ENCODE measurements around the gene PAGE5. TPM values are rescaled to one million over a fixed set of nuclear protein-coding genes. Genes with fewer than 3 reads are reported as not detected.

PAGE5 gene
- total RNA-seq, 1 experiment from 2014 or later: not detected

DNA sequence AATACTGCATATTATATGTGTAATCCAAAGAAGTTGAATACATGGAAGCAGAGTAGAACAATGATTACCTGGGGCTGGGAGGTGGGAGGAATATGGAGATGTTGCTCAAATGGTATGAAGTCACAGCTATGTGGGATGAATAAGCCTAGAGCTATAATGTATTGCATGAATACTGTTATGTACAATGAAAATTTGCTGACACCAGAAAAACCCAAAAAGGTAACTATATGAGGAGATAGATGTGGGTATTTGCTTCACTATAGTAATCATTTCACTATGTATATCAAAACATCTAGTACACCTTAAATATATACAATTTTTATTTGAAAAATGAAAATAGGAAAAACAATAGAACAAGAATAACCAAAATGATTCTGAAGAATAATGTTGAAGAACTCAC is 33.4 kb downstream of the PAGE5 start:
- H3K9me3 ChIP-seq (ENCODE audit: control insufficient read depth, insufficient read depth, low read depth, low read length): no peaks in the 10 kb centered on the region
- H3K27ac ChIP-seq (ENCODE audit: low read length): no peak overlapping the region
- POLR2A ChIA-PET: no interaction called here
- TF ChIP-seq, protein P1, sequence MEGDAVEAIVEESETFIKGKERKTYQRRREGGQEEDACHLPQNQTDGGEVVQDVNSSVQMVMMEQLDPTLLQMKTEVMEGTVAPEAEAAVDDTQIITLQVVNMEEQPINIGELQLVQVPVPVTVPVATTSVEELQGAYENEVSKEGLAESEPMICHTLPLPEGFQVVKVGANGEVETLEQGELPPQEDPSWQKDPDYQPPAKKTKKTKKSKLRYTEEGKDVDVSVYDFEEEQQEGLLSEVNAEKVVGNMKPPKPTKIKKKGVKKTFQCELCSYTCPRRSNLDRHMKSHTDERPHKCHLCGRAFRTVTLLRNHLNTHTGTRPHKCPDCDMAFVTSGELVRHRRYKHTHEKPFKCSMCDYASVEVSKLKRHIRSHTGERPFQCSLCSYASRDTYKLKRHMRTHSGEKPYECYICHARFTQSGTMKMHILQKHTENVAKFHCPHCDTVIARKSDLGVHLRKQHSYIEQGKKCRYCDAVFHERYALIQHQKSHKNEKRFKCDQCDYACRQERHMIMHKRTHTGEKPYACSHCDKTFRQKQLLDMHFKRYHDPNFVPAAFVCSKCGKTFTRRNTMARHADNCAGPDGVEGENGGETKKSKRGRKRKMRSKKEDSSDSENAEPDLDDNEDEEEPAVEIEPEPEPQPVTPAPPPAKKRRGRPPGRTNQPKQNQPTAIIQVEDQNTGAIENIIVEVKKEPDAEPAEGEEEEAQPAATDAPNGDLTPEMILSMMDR (IDR thresholded peaks at IDR 0.05): no peak
- TF ChIP-seq, protein P2, sequence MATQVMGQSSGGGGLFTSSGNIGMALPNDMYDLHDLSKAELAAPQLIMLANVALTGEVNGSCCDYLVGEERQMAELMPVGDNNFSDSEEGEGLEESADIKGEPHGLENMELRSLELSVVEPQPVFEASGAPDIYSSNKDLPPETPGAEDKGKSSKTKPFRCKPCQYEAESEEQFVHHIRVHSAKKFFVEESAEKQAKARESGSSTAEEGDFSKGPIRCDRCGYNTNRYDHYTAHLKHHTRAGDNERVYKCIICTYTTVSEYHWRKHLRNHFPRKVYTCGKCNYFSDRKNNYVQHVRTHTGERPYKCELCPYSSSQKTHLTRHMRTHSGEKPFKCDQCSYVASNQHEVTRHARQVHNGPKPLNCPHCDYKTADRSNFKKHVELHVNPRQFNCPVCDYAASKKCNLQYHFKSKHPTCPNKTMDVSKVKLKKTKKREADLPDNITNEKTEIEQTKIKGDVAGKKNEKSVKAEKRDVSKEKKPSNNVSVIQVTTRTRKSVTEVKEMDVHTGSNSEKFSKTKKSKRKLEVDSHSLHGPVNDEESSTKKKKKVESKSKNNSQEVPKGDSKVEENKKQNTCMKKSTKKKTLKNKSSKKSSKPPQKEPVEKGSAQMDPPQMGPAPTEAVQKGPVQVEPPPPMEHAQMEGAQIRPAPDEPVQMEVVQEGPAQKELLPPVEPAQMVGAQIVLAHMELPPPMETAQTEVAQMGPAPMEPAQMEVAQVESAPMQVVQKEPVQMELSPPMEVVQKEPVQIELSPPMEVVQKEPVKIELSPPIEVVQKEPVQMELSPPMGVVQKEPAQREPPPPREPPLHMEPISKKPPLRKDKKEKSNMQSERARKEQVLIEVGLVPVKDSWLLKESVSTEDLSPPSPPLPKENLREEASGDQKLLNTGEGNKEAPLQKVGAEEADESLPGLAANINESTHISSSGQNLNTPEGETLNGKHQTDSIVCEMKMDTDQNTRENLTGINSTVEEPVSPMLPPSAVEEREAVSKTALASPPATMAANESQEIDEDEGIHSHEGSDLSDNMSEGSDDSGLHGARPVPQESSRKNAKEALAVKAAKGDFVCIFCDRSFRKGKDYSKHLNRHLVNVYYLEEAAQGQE (IDR thresholded peaks at IDR 0.05; ENCODE audit: insufficient read depth in 1 of 2, low read depth in 2 of 2, low read length in 1 of 2): no peak
- TF ChIP-seq TCF7L2 (IDR thresholded peaks at IDR 0.05; ENCODE audit: low read depth, low read length) (no peak), POLR2AphosphoS5 (IDR thresholded peaks at IDR 0.05; ENCODE audit: low read depth, low read length) (no peak), SIN3A (IDR thresholded peaks at IDR 0.05; ENCODE audit: borderline replicate concordance, insufficient read depth, low read depth, low read length) (no peak)
- no peaks in the 10 kb centered on the region for H3K36me3 ChIP-seq (ENCODE audit: control insufficient read depth, insufficient read depth, low read length)
- no peak for ATAC-seq
- in situ Hi-C loops (cut with HindIII; ENCODE audit: low pct_unique_long_range_greater_than_20kb, low sequenced_read_pairs) (no loop called here), intact Hi-C loops (cut with micrococcal nuclease; ENCODE audit: unreplicated experiment) (no loop called here)
- CTCF ChIA-PET: no interaction called here
- no peak for DNase-seq (ENCODE audit: low read depth, low spot score)
- no peaks in the 10 kb centered on the region for H3K4me1 ChIP-seq (ENCODE audit: control insufficient read depth, insufficient read depth, low read length)
- H3K27me3 ChIP-seq (ENCODE audit: control insufficient read depth, insufficient read depth, low read length): no peaks in the 10 kb centered on the region
- H3K4me3 ChIP-seq (ENCODE audit: low read depth in 2 of 2, low read length in 2 of 2): no peak overlapping the region
- BruUV-seq (replicated peaks): no TSS peak

GRCh38 chrX:55260806-55261205 is 40.7 kb downstream of the PAGE5 start:
- H3K27ac ChIP-seq (ENCODE audit: low read length): no peak overlapping the region
- TF ChIP-seq, protein P1 (IDR thresholded peaks at IDR 0.05): no peak
- TF ChIP-seq TCF7L2 (IDR thresholded peaks at IDR 0.05; ENCODE audit: low read depth, low read length) (no peak), SIN3A (IDR thresholded peaks at IDR 0.05; ENCODE audit: borderline replicate concordance, insufficient read depth, low read depth, low read length) (no peak), POLR2AphosphoS5 (IDR thresholded peaks at IDR 0.05; ENCODE audit: low read depth, low read length) (no peak)
- TF ChIP-seq, protein P2 (IDR thresholded peaks at IDR 0.05; ENCODE audit: insufficient read depth in 1 of 2, low read depth in 2 of 2, low read length in 1 of 2): no peak
- intact Hi-C loops (cut with micrococcal nuclease; ENCODE audit: unreplicated experiment) (no loop called here), in situ Hi-C loops (cut with HindIII; ENCODE audit: low pct_unique_long_range_greater_than_20kb, low sequenced_read_pairs) (no loop called here)
- POLR2A ChIA-PET: no interaction called here
- H3K9me3 ChIP-seq (ENCODE audit: control insufficient read depth, insufficient read depth, low read depth, low read length): no peaks in the 10 kb centered on the region
- ATAC-seq (no peak), DNase-seq (ENCODE audit: low read depth, low spot score) (no peak)
- BruUV-seq (replicated peaks): no TSS peak
- CTCF ChIA-PET: no interaction called here
- no peaks in the 10 kb centered on the region for H3K27me3 ChIP-seq (ENCODE audit: control insufficient read depth, insufficient read depth, low read length)
- no peaks in the 10 kb centered on the region for H3K36me3 ChIP-seq (ENCODE audit: control insufficient read depth, insufficient read depth, low read length)
- H3K4me1 ChIP-seq (ENCODE audit: control insufficient read depth, insufficient read depth, low read length): no peaks in the 10 kb centered on the region
- H3K4me3 ChIP-seq (ENCODE audit: low read depth in 2 of 2, low read length in 2 of 2): no peak overlapping the region

Measured in Panc1 (cell line).